ENCODE data around the gene GLUL.
"Not testable (repeated sequence)": the region's sequence is repeated elsewhere in the genome, so short reads cannot be mapped to it uniquely, and the experiment has no call there.

The GLUL gene

GRCh38 chr1:182339684-182340083 is 51.9 kb downstream of the GLUL start:
- TF ChIP-seq CTCF (IDR thresholded peaks at IDR 0.05; ENCODE audit: insufficient read depth, low read depth, low read length, missing control alignments) = no peak
- no peak for DNase-seq (ENCODE audit: low read depth)
- no peak overlapping the region for H3K4me3 ChIP-seq (ENCODE audit: low read length)

- no peak overlapping the region for H3K4me3 ChIP-seq (ENCODE audit: low read length)
- no peak for TF ChIP-seq CTCF (IDR thresholded peaks at IDR 0.05; ENCODE audit: insufficient read depth, low read depth, low read length, missing control alignments)
- no peak for DNase-seq (ENCODE audit: low read depth)
These were observed 52.7 kb downstream of the GLUL start for GRCh38 chr1:182338806-182339370.

DNA sequence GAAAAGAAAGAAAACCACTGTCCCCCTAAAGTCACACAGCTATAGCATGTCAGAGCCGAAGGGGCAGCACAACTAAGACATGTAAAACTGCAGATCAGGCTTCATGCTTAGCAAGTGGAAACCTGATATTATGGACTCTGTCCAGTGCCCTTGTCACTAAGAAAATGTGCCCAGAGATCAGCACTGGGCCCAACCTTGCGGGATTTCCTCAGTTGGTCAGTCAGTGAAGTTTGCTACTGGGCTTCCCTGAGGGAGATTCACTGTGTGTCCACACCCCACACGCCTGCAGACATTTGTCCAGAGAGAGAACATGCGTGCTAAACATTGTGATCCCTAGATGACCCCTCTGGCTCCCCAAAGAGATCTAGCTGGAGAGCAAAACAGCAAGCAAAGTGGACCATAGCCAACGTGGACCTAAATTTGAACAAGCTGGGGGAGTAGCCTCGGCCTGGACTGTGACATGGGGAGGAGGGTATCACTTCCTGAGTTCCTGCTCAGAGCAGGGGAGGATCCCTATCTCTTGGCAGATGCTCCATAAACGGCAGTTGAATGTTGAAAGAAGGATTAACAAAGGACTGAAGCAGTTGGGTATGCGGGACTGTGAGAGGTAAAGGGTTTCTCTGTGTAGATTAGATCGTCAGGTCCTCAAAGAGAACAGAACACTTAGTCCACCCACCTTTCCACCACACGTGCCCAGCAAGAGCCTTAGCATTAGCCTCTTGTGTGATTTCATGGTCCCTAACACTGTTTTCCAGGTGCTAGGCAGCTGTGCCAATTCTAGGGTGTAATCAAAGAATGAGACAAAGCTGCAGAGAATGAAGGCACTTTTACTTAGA is 53.6 kb downstream of the GLUL start:
- no peak overlapping the region for H3K4me3 ChIP-seq (ENCODE audit: low read length)
- no peak for TF ChIP-seq CTCF (IDR thresholded peaks at IDR 0.05; ENCODE audit: insufficient read depth, low read depth, low read length, missing control alignments)
- DNase-seq (ENCODE audit: low read depth) = no peak

- no peak overlapping the region for H3K4me3 ChIP-seq (ENCODE audit: low read length)
- no peak for TF ChIP-seq CTCF (IDR thresholded peaks at IDR 0.05; ENCODE audit: insufficient read depth, low read depth, low read length, missing control alignments)
- no peak for DNase-seq (ENCODE audit: low read depth)
These were observed 55.6 kb downstream of the GLUL start for GRCh38 chr1:182335771-182336566.

DNA sequence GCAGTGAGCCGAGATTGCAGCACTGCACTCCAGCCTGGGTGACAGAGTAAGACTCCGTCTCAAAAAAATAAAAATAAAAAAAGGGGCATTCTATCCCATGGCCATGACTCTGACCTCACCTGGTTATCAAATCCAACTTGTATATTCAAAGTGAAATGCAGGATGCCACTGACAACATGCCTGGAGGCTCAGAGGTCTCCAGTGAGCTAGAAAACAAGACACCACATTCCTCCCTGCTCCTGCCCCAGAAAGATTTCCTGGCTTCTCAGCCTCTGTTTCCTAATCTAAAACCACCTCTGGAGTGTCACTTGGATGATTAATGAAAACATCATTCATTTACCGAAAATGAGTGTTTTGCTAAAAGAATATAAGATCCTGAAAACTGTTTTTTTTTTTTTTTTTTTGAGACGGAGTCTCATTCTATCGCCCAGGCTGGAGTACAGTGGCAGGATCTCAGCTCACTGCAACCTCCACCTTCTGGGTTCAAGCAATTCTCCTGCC is 58.5 kb downstream of the GLUL start:
- not testable (repeated sequence) for H3K4me3 ChIP-seq (ENCODE audit: low read length); DNase-seq (ENCODE audit: low read depth)

- H3K4me3 ChIP-seq (ENCODE audit: low read length) = no peak overlapping the region
- TF ChIP-seq CTCF (IDR thresholded peaks at IDR 0.05; ENCODE audit: insufficient read depth, low read depth, low read length, missing control alignments) = no peak
- DNase-seq (ENCODE audit: low read depth) = no peak
These were observed 59.1 kb downstream of the GLUL start for GRCh38 chr1:182332261-182333060.

All from epithelial cell of esophagus (primary cell).